Suppressor macrophage treated with lipopolysaccharide for 4 hours (primary cell): ENCODE data around the gene CEP41.

Experiments used
- DNase-seq: peaks from one replicate; pipeline ENCODE4 v3.0.0-alpha.2; 2020

CEP41 gene

DNA sequence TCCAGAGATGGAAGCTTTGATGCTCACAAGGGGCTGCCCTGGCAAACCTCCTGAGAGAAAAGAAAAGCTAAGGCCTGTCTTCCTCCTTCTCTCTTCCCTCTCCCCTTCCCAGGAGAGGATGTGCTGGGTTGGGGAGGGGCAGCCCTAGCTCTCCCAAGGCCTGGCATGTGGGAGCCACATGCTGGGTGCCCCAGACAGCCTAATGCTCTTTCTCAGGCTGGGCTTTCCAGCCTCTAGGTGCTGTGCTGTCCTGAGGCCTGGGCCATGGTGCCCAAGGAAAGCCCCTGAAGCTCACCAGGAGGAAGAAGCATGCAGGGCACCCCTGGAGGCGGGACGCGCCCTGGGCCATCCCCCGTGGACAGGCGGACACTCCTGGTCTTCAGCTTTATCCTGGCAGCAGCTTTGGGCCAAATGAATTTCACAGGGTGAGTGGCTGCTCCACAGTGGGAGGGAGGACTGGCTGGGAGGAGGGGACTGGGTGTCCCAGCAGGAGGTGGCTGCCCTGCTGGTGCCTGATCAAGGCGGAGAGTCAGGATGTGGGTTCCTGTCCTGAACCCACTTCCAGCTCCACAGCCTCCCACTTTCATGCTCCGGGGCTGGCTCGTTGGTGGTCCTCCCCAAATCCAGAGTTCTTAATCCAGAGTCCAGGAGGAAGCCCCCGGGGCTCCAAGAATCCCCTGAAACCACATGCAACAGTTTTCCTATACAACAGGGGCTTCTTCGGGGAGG lies 94.5 kb downstream of the CEP41 start:
- DNase-seq = no peak

DNA sequence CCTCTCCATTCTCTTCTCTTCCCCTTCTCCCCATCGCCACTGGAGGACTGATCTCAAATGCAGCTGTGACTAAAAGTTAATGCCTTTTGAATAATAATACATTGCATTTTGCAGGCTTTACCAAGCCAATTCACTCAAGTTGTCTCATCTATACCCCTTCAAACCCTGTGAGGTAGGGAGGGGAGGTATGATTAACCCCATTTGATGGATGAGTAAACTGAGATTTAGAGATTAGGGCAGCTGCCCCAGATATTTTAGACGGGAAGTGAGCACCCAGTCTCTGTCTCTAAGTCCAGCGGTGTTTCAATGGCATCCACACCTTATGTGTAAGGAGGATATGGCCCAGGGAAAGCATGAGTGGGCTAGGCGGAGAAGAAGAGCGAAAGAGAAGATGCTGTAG lies 95.1 kb downstream of the CEP41 start:
- no peak for DNase-seq

DNA sequence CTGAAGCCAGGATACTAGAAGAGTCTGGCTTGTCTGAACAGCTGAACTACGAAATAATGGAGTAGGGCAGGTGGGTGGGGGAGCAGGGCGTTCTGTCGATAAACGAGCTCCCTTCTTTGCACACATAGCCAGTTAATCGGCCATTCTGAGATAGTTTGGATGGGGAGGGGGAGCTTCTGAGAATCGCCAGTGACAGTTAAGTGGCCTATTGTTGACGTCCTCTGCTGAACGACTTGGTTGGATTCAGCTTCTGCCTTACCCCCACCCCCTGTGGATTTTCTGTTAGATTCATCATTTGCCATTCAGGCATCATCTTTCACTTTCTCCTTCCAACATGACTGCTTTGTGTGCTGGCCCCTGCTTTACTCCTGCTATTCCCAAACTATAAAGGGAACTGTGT lies 95.7 kb downstream of the CEP41 start:
- no peak for DNase-seq

DNA sequence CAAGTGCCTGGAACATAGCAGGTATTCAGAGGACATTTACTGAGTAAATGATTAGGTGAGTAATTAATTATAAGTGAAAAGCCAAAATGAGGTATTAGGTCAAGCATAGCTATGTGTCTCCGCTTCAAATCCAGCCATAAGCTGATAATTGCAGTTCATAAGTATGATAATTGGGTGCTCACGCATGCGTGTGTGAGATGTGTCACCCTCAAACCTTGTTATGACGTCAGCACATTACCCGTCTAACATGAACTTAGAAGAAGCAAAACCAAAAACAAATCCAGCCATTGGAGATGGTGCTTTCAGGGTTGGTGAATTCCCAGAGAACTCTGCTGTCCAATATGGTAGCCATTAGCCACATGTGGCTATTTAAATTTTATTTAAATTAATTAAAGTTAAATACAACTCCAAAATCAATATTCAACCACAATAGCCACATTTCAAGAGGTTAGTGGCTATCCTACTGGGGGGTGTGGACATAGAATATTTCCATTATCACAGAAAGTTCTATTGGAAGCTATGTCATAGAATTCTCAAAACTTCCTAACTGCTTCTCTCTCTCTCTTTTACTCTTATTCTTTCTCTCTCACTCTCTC lies 96.4 kb downstream of the CEP41 start, which contains the start of gene CPA5:
CPA5 (plus strand) TSS at position 546 of the 596 bp plus-strand sequence. CDS start 1,670 bp downstream, outside the sequence.
- DNase-seq = no peak
